ENCODE measurements around the gene MED16.

DNA sequence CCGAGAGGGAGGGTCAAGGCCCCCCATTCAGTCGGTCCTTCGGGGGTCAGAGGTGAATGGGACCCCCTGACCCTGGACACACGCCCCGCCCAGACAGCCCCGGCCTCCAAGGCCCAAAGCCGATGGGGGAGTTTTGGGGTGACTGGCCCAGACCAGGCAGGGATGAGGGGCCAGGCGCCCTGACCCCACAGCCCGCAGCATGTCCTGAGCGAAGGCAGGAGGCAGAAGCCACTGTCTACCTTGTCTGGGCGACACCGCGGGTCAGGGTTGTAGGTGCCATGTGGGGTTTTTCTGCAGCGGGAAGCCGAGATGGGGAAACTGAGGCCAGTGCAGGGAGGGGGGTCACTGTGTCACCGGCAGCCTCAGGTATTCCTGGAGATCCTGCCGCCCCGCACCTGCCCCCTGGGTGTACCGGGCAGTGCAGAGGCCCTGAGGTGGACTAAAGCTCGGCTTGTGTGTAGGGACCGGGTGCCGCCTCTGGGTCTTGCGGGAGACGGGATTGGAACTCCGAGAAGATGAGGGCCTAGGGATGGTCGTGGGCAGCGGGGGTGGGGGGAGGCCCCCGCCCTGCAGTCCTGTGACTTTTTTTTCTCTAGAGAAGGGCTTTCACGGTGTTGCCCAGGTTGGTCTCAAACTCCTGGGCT lies 41.3 kb upstream of the MED16 start:
- TF ChIP-seq, protein P1, sequence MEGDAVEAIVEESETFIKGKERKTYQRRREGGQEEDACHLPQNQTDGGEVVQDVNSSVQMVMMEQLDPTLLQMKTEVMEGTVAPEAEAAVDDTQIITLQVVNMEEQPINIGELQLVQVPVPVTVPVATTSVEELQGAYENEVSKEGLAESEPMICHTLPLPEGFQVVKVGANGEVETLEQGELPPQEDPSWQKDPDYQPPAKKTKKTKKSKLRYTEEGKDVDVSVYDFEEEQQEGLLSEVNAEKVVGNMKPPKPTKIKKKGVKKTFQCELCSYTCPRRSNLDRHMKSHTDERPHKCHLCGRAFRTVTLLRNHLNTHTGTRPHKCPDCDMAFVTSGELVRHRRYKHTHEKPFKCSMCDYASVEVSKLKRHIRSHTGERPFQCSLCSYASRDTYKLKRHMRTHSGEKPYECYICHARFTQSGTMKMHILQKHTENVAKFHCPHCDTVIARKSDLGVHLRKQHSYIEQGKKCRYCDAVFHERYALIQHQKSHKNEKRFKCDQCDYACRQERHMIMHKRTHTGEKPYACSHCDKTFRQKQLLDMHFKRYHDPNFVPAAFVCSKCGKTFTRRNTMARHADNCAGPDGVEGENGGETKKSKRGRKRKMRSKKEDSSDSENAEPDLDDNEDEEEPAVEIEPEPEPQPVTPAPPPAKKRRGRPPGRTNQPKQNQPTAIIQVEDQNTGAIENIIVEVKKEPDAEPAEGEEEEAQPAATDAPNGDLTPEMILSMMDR (IDR thresholded peaks at IDR 0.05) = no peak
- TF ChIP-seq POLR2A (IDR thresholded peaks at IDR 0.05) = no peak
